Cardiac muscle cell (in vitro differentiated cells and primary cell): ENCODE results near the gene ASAH2. TPM values are rescaled to one million over a fixed set of nuclear protein-coding genes. Genes with fewer than 3 reads are reported as not detected.
"Not testable (repeated sequence)": the region's sequence is repeated elsewhere in the genome, so short reads cannot be mapped to it uniquely, and the experiment has no call there.

Experiments used
- DNase-seq, 2 donors: peaks; one replicate each; pipeline versions ENCODE4 v3.0.0 to v3.0.0-alpha.2; 2010 to 2017; ENCODE audit warnings: low read depth in 1 of 2, low spot score in 1 of 2
- H3K27ac ChIP-seq: fragments of 200-600 bp; sonication (generic); 2 replicates; pipeline ENCODE4 v1.5.1; 2016
- H3K27me3 ChIP-seq: fragments of 200-600 bp; sonication (generic); 2 replicates; pipeline ENCODE4 v1.6.0; 2016; ENCODE audit warnings: control low read depth
- H3K36me3 ChIP-seq: fragments of 200-600 bp; sonication (generic); 2 replicates; pipeline ENCODE4 v1.5.1; 2016; ENCODE audit warnings: control low read depth
- H3K4me1 ChIP-seq: fragments of 200-600 bp; sonication (generic); 2 replicates; pipeline ENCODE4 v1.8.1; 2017; ENCODE audit warnings: low read depth, mild to moderate bottlenecking, mixed run types
- H3K4me3 ChIP-seq: fragments of 200-600 bp; sonication (generic); 2 replicates; pipeline ENCODE4 v1.5.1; 2016; ENCODE audit warnings: mild to moderate bottlenecking
- H3K9me3 ChIP-seq: fragments of 200-600 bp; sonication (generic); 2 replicates; pipeline ENCODE4 v1.5.1; 2017; ENCODE audit warnings: low read depth, mild to moderate bottlenecking, control low read depth
- CTCF ChIP-seq: IDR thresholded peaks from 2 replicates; pipeline ENCODE4 v1.5.1; 2012; ENCODE audit warnings: low read depth, mild to moderate bottlenecking, low read length
- polyA plus RNA-seq: library from polyadenylated mRNA; unstranded; fragments of >200 nt; fragmentation: Nextera tagmentation; extraction: Ambion mirVana; gene quantifications from 2 replicates; pipeline ENCODE4 v1.2.1, GENCODE V29; 2016
- total RNA-seq: library from RNA; depleted of rRNA; stranded (reverse); fragments of >200 nt; gene quantifications from 2 replicates; pipeline ENCODE4 v1.2.3, GENCODE V29; 2016

The ASAH2 gene
- total and polyA plus RNA-seq, 2 experiments from 2014 or later = 0.12 to 0.15 TPM

- no peak overlapping the region for H3K4me3 ChIP-seq
- DNase-seq = no peak
- no peaks in the 10 kb centered on the region for H3K36me3 ChIP-seq
- no peak for TF ChIP-seq CTCF
- no peak overlapping the region for H3K27ac ChIP-seq
- no peaks in the 10 kb centered on the region for H3K9me3 ChIP-seq
- H3K27me3 ChIP-seq = peaks cover 7% of the 10 kb centered on the region
- no peaks in the 10 kb centered on the region for H3K4me1 ChIP-seq
Observed at GRCh38 chr10:50271564-50272250, 20.4 kb upstream of the ASAH2 start.

DNA sequence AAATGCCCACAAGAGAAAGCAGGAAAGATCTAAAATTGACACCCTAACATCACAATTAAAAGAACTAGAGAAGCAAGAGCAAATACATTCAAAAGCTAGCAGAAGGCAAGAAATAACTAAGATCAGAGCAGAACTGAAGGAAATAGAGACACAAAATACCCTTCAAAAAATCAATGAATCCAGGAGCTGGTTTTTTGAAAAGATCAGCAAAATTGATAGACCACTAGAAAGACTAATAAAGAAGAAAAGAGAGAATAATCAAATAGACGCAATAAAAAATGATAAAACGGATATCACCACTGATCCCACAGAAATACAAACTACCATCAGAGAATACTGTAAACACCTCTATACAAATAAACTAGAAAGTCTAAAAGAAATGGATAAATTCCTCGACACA is 16.6 kb upstream of the ASAH2 start:
- not testable (repeated sequence) for H3K4me1 ChIP-seq, H3K36me3 ChIP-seq, H3K9me3 ChIP-seq, DNase-seq, H3K27me3 ChIP-seq, H3K4me3 ChIP-seq, H3K27ac ChIP-seq

GRCh38 chr10:50262625-50263024 is 11.3 kb upstream of the ASAH2 start:
- DNase-seq, H3K27ac ChIP-seq: not testable (repeated sequence)

DNA sequence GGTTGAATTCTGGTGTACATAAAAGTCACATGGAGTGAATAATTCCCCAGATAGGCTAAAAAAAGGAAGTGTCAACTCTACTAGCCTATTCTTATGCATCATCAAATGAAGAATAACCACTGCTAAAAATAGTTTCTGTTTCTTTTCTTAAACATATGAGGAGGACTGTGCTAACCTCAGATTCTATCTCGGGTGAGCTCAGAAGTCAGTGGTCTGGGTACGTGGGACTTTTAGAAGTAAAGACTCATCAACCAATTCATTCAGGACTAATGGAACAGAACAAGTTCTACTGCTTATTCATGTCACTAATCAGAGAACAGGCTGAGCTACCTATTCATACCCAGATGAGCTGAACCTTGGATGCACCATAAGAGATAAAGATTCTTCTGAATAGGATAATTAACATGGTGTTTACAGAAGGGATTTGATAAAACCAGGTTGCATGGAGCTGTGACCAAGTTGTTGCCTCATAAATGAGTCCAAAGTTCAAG is 9.5 kb upstream of the ASAH2 start:
- Histone ChIP-seq H3K4me1 (no peaks in the 10 kb centered on the region), H3K27me3 (peaks cover 6% of the 10 kb centered on the region), H3K4me3 (no peak overlapping the region), H3K27ac (no peak overlapping the region), H3K9me3 (no peaks in the 10 kb centered on the region), H3K36me3 (no peaks in the 10 kb centered on the region)
- DNase-seq = no peak
- no peak for TF ChIP-seq CTCF

More at GRCh38 chr10:50262625-50263024, 11.3 kb upstream of the ASAH2 start:
- not testable (repeated sequence) for H3K27me3 ChIP-seq, H3K36me3 ChIP-seq, H3K9me3 ChIP-seq, H3K4me1 ChIP-seq, H3K4me3 ChIP-seq

- no peak for DNase-seq
- no peak for TF ChIP-seq CTCF
- Histone ChIP-seq H3K9me3 (no peaks in the 10 kb centered on the region), H3K27ac (no peak overlapping the region), H3K36me3 (no peaks in the 10 kb centered on the region), H3K4me3 (no peak overlapping the region), H3K4me1 (no peaks in the 10 kb centered on the region), H3K27me3 (peaks cover 11% of the 10 kb centered on the region)
Observed at GRCh38 chr10:50254479-50254878, 3.2 kb upstream of the ASAH2 start.

- no peak for TF ChIP-seq CTCF
- H3K9me3 ChIP-seq = no peaks in the 10 kb centered on the region
- H3K27me3 ChIP-seq = peaks cover 6% of the 10 kb centered on the region
- H3K4me3 ChIP-seq = no peak overlapping the region
- H3K36me3 ChIP-seq = no peaks in the 10 kb centered on the region
- H3K4me1 ChIP-seq = no peaks in the 10 kb centered on the region
- H3K27ac ChIP-seq = no peak overlapping the region
- DNase-seq = no peak
Observed at GRCh38 chr10:50250096-50250854, 1.0 kb downstream of the ASAH2 start.
